22Rv1 (cell line): ENCODE data around the gene RHOG.

ENCODE experiments used
- CTCF ChIP-seq: fragments of 450-650 bp; IDR thresholded peaks from 2 replicates; pipeline ENCODE4 v1.5.1; 2017; ENCODE audit warnings: mild to moderate bottlenecking
- ZFX ChIP-seq: fragments of 450-650 bp; IDR thresholded peaks from 2 replicates; pipeline ENCODE4 v1.6.1; 2017; ENCODE audit warnings: antibody characterized with exemption, borderline replicate concordance

- TF ChIP-seq CTCF (no peak), ZFX (no peak)
Measured at GRCh38 chr11:3873712-3874349, 33.1 kb upstream of the RHOG start.
